Measurements from ENCODE around the gene STATH. TPM values are rescaled to one million over a fixed set of nuclear protein-coding genes. Genes with fewer than 3 reads are reported as not detected.
"Not testable (repeated sequence)": the region's sequence is repeated elsewhere in the genome, so short reads cannot be mapped to it uniquely, and the experiment has no call there.

Gene STATH
- total RNA-seq, 1 donor from 2014 or later, result not detected

GRCh38 chr4:69999420-69999819 is 3.7 kb downstream of the STATH start:
- H3K4me3 Mint-ChIP-seq, result no peak overlapping the region
- H3K9me3 Mint-ChIP-seq, result no peaks in the 10 kb centered on the region
- no peak for DNase-seq (ENCODE audit: low read depth, low spot score)
- H3K27me3 Mint-ChIP-seq (ENCODE audit: low read depth), result no peaks in the 10 kb centered on the region
- no peaks in the 10 kb centered on the region for H3K36me3 Mint-ChIP-seq (ENCODE audit: low read depth)
- H3K4me1 Mint-ChIP-seq, result no peaks in the 10 kb centered on the region
- no peak overlapping the region for H3K27ac Mint-ChIP-seq (ENCODE audit: unreplicated experiment)
- TF ChIP-seq CTCF (conservative IDR thresholded peaks at IDR 0.05), result no peak

GRCh38 chr4:70000711-70001110 is 4.9 kb downstream of the STATH start:
- H3K27ac Mint-ChIP-seq (ENCODE audit: unreplicated experiment), result no peak overlapping the region
- no peak overlapping the region for H3K4me3 Mint-ChIP-seq
- no peak for TF ChIP-seq CTCF (conservative IDR thresholded peaks at IDR 0.05)
- H3K4me1 Mint-ChIP-seq, result no peaks in the 10 kb centered on the region
- H3K36me3 Mint-ChIP-seq (ENCODE audit: low read depth), result no peaks in the 10 kb centered on the region
- DNase-seq (ENCODE audit: low read depth, low spot score), result no peak
- no peaks in the 10 kb centered on the region for H3K27me3 Mint-ChIP-seq (ENCODE audit: low read depth)
- no peaks in the 10 kb centered on the region for H3K9me3 Mint-ChIP-seq

- no peaks in the 10 kb centered on the region for H3K27me3 Mint-ChIP-seq (ENCODE audit: low read depth)
- no peaks in the 10 kb centered on the region for H3K9me3 Mint-ChIP-seq
- H3K4me1 Mint-ChIP-seq, result no peaks in the 10 kb centered on the region
- no peak overlapping the region for H3K4me3 Mint-ChIP-seq
- TF ChIP-seq CTCF (conservative IDR thresholded peaks at IDR 0.05), result no peak
- H3K27ac Mint-ChIP-seq (ENCODE audit: unreplicated experiment), result no peak overlapping the region
- no peak for DNase-seq (ENCODE audit: low read depth, low spot score)
- no peaks in the 10 kb centered on the region for H3K36me3 Mint-ChIP-seq (ENCODE audit: low read depth)
Measured at GRCh38 chr4:70002507-70002906, 6.7 kb downstream of the STATH start.

GRCh38 chr4:70008771-70009170 is 13.0 kb downstream of the STATH start:
- Mint-ChIP-seq H3K4me1 (no peaks in the 10 kb centered on the region), H3K9me3 (peaks cover 6% of the 10 kb centered on the region), H3K27me3 (ENCODE audit: low read depth) (peaks cover 6% of the 10 kb centered on the region), H3K4me3 (no peak overlapping the region), H3K27ac (ENCODE audit: unreplicated experiment) (no peak overlapping the region), H3K36me3 (ENCODE audit: low read depth) (no peaks in the 10 kb centered on the region)
- TF ChIP-seq CTCF (conservative IDR thresholded peaks at IDR 0.05), result no peak
- no peak for DNase-seq (ENCODE audit: low read depth, low spot score)

GRCh38 chr4:70019006-70019405 is 23.2 kb downstream of the STATH start:
- not testable (repeated sequence) for H3K4me1 Mint-ChIP-seq; DNase-seq (ENCODE audit: low read depth, low spot score); H3K27me3 Mint-ChIP-seq (ENCODE audit: low read depth); H3K4me3 Mint-ChIP-seq; H3K27ac Mint-ChIP-seq (ENCODE audit: unreplicated experiment); H3K36me3 Mint-ChIP-seq (ENCODE audit: low read depth); H3K9me3 Mint-ChIP-seq

GRCh38 chr4:70023218-70023617 is 27.5 kb downstream of the STATH start:
- H3K4me3 Mint-ChIP-seq, result no peak overlapping the region
- no peak overlapping the region for H3K27ac Mint-ChIP-seq (ENCODE audit: unreplicated experiment)
- no peak for DNase-seq (ENCODE audit: low read depth, low spot score)
- no peaks in the 10 kb centered on the region for H3K9me3 Mint-ChIP-seq
- H3K27me3 Mint-ChIP-seq (ENCODE audit: low read depth), result no peaks in the 10 kb centered on the region
- no peak for TF ChIP-seq CTCF (conservative IDR thresholded peaks at IDR 0.05)
- no peaks in the 10 kb centered on the region for H3K36me3 Mint-ChIP-seq (ENCODE audit: low read depth)
- no peaks in the 10 kb centered on the region for H3K4me1 Mint-ChIP-seq
